Measurements from ENCODE around the gene TMEM8B. TPM values are rescaled to one million over a fixed set of nuclear protein-coding genes. Genes with fewer than 3 reads are reported as not detected.

Gene TMEM8B
- polyA plus RNA-seq, 1 donor (not counting 4 experiments of a cell fraction or from before 2014, with no cell fraction given) = 1.3 TPM

DNA sequence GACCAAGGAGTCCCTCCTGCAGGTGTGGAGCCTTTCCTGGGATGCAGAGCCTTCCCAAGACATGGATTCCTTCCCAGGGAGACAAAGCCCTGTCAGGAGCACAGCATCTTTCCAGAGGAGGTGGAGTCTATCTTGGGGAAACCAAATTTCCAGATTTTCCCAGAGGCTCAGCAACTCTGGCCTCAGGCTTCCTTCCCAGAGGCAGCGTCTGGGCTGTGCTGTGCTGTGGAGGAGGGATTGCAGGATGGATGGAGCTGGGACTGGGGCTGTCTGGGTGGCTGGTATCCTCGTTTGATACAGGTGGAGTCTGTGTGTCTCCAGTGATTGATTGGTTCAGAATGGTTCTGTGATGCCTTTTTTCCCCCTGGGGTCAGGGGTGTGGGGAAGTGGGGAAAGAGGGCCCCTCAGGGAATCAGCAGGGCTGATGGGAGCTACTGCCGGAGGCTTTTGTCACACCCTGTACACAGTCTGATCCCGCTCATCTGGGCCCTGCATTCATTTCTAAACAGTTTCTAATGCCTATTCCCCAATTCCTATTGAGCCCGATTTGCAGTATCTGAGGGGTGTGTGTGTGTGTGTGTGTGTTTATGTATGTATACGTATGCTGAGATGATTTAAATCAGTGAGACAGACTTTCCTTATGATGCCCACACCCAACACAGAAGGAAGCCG, 25.2 kb downstream of the TMEM8B start:
- Histone ChIP-seq H3K27me3 (ENCODE audit: control insufficient read depth, extremely low read depth, insufficient read depth, low read length) (peaks cover 14% of the 10 kb centered on the region), H3K9me3 (ENCODE audit: control insufficient read depth, low read depth, low read length) (no peaks in the 10 kb centered on the region), H2AFZ (ENCODE audit: control insufficient read depth, low read length) (no peak overlapping the region), H3K79me2 (ENCODE audit: control insufficient read depth, insufficient read depth, low read length) (no peaks in the 10 kb centered on the region), H3K9me1 (ENCODE audit: control insufficient read depth, extremely low read depth, insufficient read depth, low read length) (no peaks in the 10 kb centered on the region), H3K27ac (ENCODE audit: control insufficient read depth, insufficient read depth, low read length) (no peak overlapping the region), H4K20me1 (ENCODE audit: control insufficient read depth, extremely low read depth, insufficient read depth, low read length) (no peaks in the 10 kb centered on the region), H3K36me3 (ENCODE audit: control insufficient read depth in 2 of 2, extremely low read depth in 1 of 2, insufficient read depth in 2 of 2, low read length in 2 of 2) (peaks cover 0 to 1% of the 10 kb centered on the region in 2 experiments), H3K9ac (ENCODE audit: control insufficient read depth, extremely low read depth, insufficient read depth, low read length) (no peak overlapping the region), H3K4me3 (ENCODE audit: control insufficient read depth in 2 of 3, extremely low read depth in 1 of 3, insufficient read depth in 2 of 3, low read depth in 1 of 3, low read length in 3 of 3) (no peak overlapping the region), H3K4me2 (ENCODE audit: control insufficient read depth, extremely low read depth, insufficient read depth, low read depth, low read length) (no peak overlapping the region), H3K4me1 (ENCODE audit: control insufficient read depth, extremely low read depth, insufficient read depth, low read length) (no peaks in the 10 kb centered on the region)
- FAIRE-seq (no peak), DNase-seq (ENCODE audit: low read depth, low spot score) (no peak)
- TF ChIP-seq EZH2 (IDR thresholded peaks at IDR 0.05; ENCODE audit: low read length) = no peak
- TF ChIP-seq, protein P1, sequence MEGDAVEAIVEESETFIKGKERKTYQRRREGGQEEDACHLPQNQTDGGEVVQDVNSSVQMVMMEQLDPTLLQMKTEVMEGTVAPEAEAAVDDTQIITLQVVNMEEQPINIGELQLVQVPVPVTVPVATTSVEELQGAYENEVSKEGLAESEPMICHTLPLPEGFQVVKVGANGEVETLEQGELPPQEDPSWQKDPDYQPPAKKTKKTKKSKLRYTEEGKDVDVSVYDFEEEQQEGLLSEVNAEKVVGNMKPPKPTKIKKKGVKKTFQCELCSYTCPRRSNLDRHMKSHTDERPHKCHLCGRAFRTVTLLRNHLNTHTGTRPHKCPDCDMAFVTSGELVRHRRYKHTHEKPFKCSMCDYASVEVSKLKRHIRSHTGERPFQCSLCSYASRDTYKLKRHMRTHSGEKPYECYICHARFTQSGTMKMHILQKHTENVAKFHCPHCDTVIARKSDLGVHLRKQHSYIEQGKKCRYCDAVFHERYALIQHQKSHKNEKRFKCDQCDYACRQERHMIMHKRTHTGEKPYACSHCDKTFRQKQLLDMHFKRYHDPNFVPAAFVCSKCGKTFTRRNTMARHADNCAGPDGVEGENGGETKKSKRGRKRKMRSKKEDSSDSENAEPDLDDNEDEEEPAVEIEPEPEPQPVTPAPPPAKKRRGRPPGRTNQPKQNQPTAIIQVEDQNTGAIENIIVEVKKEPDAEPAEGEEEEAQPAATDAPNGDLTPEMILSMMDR (optimal IDR thresholded peaks at IDR 0.05 in 1 of 3, IDR thresholded peaks at IDR 0.05 in 1 of 3, conservative IDR thresholded peaks at IDR 0.05 in 1 of 3; ENCODE audit: extremely low read depth in 1 of 3, insufficient read depth in 2 of 3, low read length in 3 of 3) = no peak
- dilution Hi-C loops (cut with MboI; ENCODE audit: extremely low pct_ligation_motif_present, low sequenced_read_pairs) = no loop called here

DNA sequence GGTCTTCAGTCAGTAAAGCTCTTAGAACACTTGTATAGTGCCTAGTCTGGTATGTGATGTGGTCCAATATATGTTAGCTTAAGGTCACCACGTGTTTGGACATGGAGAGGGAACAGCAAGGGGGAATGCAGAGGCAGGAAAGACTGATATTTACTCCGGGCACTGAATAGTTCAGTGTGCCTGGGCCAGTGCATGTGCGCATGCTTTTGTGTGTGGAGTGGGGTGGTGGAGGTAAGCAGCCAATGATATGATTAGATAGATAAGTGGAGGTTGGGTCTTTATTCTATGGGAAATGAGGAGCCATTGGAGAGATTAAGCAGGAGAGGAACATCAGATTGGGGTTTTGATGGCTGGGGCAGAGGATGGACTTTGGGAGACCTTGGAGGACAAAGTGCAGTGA, 27.2 kb downstream of the TMEM8B start:
- H3K79me2 ChIP-seq (ENCODE audit: control insufficient read depth, insufficient read depth, low read length) = no peaks in the 10 kb centered on the region
- no peaks in the 10 kb centered on the region for H3K36me3 ChIP-seq (ENCODE audit: control insufficient read depth in 2 of 2, extremely low read depth in 1 of 2, insufficient read depth in 2 of 2, low read length in 2 of 2)
- no peak overlapping the region for H3K4me3 ChIP-seq (ENCODE audit: control insufficient read depth in 2 of 3, extremely low read depth in 1 of 3, insufficient read depth in 2 of 3, low read depth in 1 of 3, low read length in 3 of 3)
- no peaks in the 10 kb centered on the region for H3K9me3 ChIP-seq (ENCODE audit: control insufficient read depth, low read depth, low read length)
- DNase-seq (ENCODE audit: low read depth, low spot score) (no peak), FAIRE-seq (no peak)
- peaks cover 17% of the 10 kb centered on the region for H3K27me3 ChIP-seq (ENCODE audit: control insufficient read depth, extremely low read depth, insufficient read depth, low read length)
- dilution Hi-C loops (cut with MboI; ENCODE audit: extremely low pct_ligation_motif_present, low sequenced_read_pairs) = no loop called here
- H3K9ac ChIP-seq (ENCODE audit: control insufficient read depth, extremely low read depth, insufficient read depth, low read length) = no peak overlapping the region
- TF ChIP-seq EZH2 (IDR thresholded peaks at IDR 0.05; ENCODE audit: low read length) = no peak
- TF ChIP-seq, protein P1 (optimal IDR thresholded peaks at IDR 0.05 in 1 of 3, IDR thresholded peaks at IDR 0.05 in 1 of 3, conservative IDR thresholded peaks at IDR 0.05 in 1 of 3; ENCODE audit: extremely low read depth in 1 of 3, insufficient read depth in 2 of 3, low read length in 3 of 3) = no peak
- no peaks in the 10 kb centered on the region for H3K4me1 ChIP-seq (ENCODE audit: control insufficient read depth, extremely low read depth, insufficient read depth, low read length)
- no peak overlapping the region for H3K27ac ChIP-seq (ENCODE audit: control insufficient read depth, insufficient read depth, low read length)
- H3K9me1 ChIP-seq (ENCODE audit: control insufficient read depth, extremely low read depth, insufficient read depth, low read length) = no peaks in the 10 kb centered on the region
- H3K4me2 ChIP-seq (ENCODE audit: control insufficient read depth, extremely low read depth, insufficient read depth, low read depth, low read length) = no peak overlapping the region
- H4K20me1 ChIP-seq (ENCODE audit: control insufficient read depth, extremely low read depth, insufficient read depth, low read length) = no peaks in the 10 kb centered on the region
- no peak overlapping the region for H2AFZ ChIP-seq (ENCODE audit: control insufficient read depth, low read length)
